ENCODE measurements around the gene CYLD.

DNA sequence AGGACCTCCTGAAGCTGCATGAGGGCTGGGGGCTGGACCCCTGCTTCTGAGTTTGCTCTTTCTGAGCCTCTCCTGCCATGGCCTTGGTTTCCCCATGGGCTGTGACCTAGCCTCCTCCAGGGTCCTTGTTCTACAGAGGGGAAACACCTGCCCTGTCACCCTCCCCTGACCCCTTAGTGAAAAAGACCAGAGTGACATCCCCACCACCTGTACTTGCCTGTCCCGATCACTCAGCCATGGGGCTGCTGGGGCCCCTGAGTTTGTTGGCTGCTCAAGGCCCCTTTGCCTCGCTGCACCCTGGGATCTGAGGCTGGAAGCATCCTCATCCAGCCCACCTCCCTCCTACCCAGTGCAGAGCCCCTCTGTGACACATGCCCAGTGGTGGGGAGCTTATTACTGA lies 47.7 kb upstream of the CYLD start:
- TF ChIP-seq, protein P1, sequence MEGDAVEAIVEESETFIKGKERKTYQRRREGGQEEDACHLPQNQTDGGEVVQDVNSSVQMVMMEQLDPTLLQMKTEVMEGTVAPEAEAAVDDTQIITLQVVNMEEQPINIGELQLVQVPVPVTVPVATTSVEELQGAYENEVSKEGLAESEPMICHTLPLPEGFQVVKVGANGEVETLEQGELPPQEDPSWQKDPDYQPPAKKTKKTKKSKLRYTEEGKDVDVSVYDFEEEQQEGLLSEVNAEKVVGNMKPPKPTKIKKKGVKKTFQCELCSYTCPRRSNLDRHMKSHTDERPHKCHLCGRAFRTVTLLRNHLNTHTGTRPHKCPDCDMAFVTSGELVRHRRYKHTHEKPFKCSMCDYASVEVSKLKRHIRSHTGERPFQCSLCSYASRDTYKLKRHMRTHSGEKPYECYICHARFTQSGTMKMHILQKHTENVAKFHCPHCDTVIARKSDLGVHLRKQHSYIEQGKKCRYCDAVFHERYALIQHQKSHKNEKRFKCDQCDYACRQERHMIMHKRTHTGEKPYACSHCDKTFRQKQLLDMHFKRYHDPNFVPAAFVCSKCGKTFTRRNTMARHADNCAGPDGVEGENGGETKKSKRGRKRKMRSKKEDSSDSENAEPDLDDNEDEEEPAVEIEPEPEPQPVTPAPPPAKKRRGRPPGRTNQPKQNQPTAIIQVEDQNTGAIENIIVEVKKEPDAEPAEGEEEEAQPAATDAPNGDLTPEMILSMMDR (IDR thresholded peaks at IDR 0.05; ENCODE audit: low read depth, low read length), result no peak
- no peak for TF ChIP-seq EZH2phosphoT487 (IDR thresholded peaks at IDR 0.05; ENCODE audit: low read depth)

Measured in OCI-LY3 (cell line).